IPS-15b (cell line): ENCODE results near the gene MAP3K15.
"Not testable (repeated sequence)": the region's sequence is repeated elsewhere in the genome, so short reads cannot be mapped to it uniquely, and the experiment has no call there.

Source experiments
- H3K27me3 ChIP-seq: one replicate; pipeline ENCODE4 v1.6.1; 2013; ENCODE audit warnings: low read length; ENCODE audit not compliant: control insufficient read depth, insufficient read depth
- H3K36me3 ChIP-seq: one replicate; pipeline ENCODE4 v1.6.1; 2013; ENCODE audit warnings: low read length; ENCODE audit not compliant: control insufficient read depth, insufficient read depth
- H3K4me1 ChIP-seq: one replicate; pipeline ENCODE4 v1.6.1; 2013; ENCODE audit warnings: mild to moderate bottlenecking, low read length; ENCODE audit not compliant: control insufficient read depth, insufficient read depth
- H3K4me3 ChIP-seq: one replicate; pipeline ENCODE4 v1.5.1; 2013; ENCODE audit warnings: low read depth, low read length
- H3K9ac ChIP-seq: one replicate; pipeline ENCODE4 v1.6.1; 2013; ENCODE audit warnings: low read depth, mild to moderate bottlenecking, low read length
- H3K9me3 ChIP-seq: one replicate; pipeline ENCODE4 v1.6.1; 2013; ENCODE audit warnings: mild to moderate bottlenecking, low read length; ENCODE audit not compliant: control insufficient read depth, insufficient read depth

Gene MAP3K15

DNA sequence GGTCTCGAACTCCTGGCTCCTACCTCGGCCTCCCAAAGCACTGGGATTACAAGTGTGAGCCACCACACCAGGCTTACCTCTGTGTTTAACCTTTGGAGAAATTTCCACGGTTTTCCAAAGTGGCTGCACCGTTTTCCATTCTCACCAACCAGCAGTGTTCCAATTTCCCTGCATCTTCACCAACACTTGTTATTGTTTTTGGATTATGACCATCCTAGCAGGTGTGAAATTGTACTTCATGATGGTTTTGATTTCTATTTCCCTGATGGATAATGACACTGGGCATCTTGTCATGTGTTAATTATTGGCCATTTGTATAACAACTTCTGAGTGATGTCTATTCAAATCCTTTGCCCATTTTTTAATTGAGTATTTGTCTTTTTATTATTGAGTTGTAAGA, 2.7 kb upstream of the MAP3K15 start:
- Histone ChIP-seq H3K4me1 (peaks cover 2% of the 10 kb centered on the region), H3K9ac (no peak overlapping the region), H3K9me3 (no peaks in the 10 kb centered on the region)

DNA sequence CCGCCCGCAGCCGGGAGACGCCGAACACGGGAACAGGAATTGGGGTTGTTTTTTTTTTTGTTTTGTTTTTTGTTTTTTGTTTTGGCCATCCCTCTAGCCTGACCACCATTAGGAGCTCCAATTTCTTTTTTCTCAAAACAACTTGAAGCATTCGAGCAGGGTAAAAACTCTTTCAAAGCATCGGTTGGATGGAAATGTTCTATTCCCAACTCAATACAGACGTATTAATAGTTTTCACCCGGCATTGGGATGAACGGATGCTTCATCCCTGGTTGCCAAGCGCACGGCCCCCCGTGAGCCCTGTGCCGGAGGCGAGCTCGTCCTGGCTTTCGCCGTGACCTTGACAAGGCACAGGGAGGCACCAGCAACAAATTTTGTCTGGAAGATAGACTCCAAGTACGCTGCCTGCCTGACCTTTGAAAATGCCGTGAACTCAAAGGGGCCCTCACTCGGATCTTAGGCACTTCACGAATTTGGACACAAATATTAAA, 352 bp upstream of the MAP3K15 start:
- Histone ChIP-seq H3K9me3 (no peaks in the 10 kb centered on the region), H3K27me3 (no peaks in the 10 kb centered on the region), H3K9ac (no peak overlapping the region), H3K4me1 (peaks cover 2% of the 10 kb centered on the region), H3K4me3 (peak overlapping the region; percentile 31), H3K36me3 (no peaks in the 10 kb centered on the region)

More for the DNA sequence above, 2.7 kb upstream of the MAP3K15 start:
- Histone ChIP-seq H3K4me3 (no peak overlapping the region), H3K27me3 (no peaks in the 10 kb centered on the region), H3K36me3 (no peaks in the 10 kb centered on the region)

DNA sequence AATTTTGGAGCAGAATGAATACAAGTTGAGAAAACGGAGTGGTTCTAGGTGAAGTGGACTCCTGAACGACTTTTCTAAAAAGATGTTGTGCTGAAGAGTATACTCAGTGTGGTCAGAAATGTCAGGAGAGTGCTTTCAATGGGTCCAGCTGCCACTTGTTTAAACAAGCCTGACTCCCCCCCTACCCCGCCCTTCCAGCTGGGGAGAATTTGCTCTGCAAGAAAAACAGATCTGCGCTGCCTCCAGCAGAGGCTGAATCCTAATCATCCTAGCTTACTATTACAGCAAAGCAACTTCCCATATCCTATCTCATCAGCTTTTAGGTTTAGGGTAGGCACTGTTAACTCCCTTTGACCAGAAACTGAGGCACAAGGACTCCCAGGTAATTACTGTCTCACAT, 1.9 kb downstream of the MAP3K15 start:
- Histone ChIP-seq H3K9me3 (no peaks in the 10 kb centered on the region), H3K9ac (no peak overlapping the region), H3K4me1 (peaks cover 2% of the 10 kb centered on the region), H3K4me3 (peak overlapping the region; percentile 18), H3K36me3 (no peaks in the 10 kb centered on the region), H3K27me3 (no peaks in the 10 kb centered on the region)

DNA sequence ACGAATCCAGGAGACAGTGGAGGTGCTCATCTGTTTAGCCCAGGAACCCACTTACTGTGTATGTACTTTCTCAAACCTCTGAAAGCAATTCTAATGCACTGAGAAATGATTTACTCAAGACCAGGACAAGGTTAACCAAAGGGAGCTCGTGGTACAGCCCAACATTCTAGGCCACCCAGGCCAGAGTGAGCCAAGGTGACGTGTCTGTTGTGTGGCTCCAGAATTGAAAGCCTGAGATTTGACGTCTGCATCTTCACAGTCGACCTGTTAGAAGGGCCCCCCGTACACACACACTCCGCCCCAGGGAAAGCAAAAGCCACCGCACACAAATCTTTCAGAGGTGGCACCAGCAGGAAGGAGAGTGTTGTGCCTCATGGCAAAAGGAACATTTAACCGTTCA, 2.3 kb downstream of the MAP3K15 start:
- H3K36me3 ChIP-seq, result no peaks in the 10 kb centered on the region
- peaks cover 2% of the 10 kb centered on the region for H3K4me1 ChIP-seq
- no peaks in the 10 kb centered on the region for H3K9me3 ChIP-seq
- no peaks in the 10 kb centered on the region for H3K27me3 ChIP-seq
- H3K4me3 ChIP-seq, result no peak overlapping the region
- no peak overlapping the region for H3K9ac ChIP-seq

DNA sequence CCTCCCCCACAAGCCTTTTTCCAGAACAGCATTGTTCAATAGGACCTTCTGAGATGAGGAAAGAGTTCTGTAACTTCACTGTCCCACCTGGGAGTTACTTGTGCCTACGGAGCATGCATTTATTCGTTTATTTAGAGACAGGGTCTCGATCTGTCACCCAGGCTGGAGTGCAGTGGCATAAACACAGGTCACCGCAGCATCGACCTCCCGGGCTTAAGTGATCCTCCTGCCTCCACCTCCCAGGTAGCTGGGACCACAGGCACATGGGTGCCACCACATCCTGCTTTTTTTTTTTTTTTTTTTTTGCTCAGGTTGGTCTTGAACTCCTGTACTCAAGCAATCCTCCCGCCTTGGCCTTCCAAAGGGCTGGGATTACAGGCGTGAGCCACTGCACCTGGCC, 2.9 kb downstream of the MAP3K15 start:
- peaks cover 2% of the 10 kb centered on the region for H3K4me1 ChIP-seq
- no peaks in the 10 kb centered on the region for H3K27me3 ChIP-seq
- H3K9ac ChIP-seq, result no peak overlapping the region
- H3K36me3 ChIP-seq, result no peaks in the 10 kb centered on the region
- H3K4me3 ChIP-seq, result no peak overlapping the region
- no peaks in the 10 kb centered on the region for H3K9me3 ChIP-seq

DNA sequence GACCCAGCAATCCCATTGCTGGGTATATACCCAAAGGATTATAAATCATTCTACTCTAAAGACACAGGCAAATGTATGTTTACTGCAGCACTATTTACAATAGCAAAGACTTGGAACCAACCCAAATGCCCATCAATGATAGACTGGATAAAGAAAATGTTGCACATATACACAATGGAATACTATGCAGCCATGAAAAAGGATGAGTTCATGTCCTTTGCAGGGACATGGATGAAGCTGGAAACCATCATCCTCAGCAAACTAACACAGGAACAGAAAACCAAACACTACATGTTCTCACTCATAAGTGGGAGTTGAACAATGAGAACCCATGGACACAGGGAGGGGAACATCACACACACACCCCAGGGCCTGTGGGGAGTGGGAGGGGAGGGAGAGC, 3.5 kb downstream of the MAP3K15 start:
- not testable (repeated sequence) for H3K9ac ChIP-seq, H3K27me3 ChIP-seq, H3K9me3 ChIP-seq, H3K36me3 ChIP-seq, H3K4me3 ChIP-seq, H3K4me1 ChIP-seq

DNA sequence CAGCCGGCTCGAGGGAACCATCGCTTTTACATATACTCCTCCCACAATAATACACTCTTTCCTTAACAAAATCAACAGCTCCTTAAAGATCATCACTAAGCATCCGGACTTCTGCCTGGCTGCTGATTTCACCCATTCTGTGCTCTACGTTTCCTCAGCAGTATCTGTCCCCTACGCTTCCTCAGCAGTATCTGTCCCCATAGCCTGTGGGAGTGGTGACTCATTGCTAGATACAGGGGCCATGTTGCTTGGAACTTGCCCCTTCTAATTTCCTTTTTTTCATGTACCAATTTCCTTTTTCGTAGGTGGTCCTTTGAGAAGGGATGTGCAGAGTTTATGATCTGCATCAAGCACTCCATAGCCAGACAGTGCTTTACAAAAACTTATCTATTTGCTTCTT, 18.6 kb downstream of the MAP3K15 start:
- Histone ChIP-seq H3K27me3 (no peaks in the 10 kb centered on the region), H3K9me3 (no peaks in the 10 kb centered on the region), H3K4me3 (no peak overlapping the region), H3K9ac (no peak overlapping the region), H3K36me3 (no peaks in the 10 kb centered on the region), H3K4me1 (no peaks in the 10 kb centered on the region)

DNA sequence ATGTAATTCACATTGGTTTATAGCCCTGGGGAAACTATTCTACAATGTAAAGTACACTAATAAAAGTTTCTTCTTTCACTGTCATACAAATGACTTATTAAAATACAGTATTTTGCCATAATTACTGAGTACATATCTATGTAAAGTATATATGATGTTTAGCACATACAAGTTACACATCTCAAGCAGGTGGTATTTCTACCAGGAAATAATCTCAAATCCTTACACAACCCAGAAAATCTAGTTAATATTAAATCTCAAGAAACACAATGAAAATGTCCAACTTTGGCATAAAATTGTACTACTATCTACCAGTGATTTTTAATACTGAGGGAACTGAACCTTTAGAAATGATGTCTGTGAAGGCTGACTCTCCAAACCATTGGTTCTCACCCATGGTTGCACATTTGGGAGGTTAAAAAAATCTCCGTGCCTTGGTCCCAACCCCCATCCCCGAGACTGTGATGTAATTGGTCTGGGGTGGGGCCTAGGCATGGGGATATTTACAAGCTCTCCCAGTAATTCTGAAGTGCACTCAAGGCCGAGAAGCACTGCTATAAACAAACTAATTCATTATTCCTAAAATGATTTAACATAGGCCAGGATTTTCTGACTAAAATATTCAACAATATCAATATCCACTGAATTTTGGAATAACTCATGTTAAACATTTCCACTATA, 27.6 kb downstream of the MAP3K15 start:
- H3K27me3 ChIP-seq, result no peaks in the 10 kb centered on the region
- no peak overlapping the region for H3K4me3 ChIP-seq
- H3K4me1 ChIP-seq, result no peaks in the 10 kb centered on the region
- no peaks in the 10 kb centered on the region for H3K9me3 ChIP-seq
- H3K9ac ChIP-seq, result no peak overlapping the region
- H3K36me3 ChIP-seq, result no peaks in the 10 kb centered on the region

DNA sequence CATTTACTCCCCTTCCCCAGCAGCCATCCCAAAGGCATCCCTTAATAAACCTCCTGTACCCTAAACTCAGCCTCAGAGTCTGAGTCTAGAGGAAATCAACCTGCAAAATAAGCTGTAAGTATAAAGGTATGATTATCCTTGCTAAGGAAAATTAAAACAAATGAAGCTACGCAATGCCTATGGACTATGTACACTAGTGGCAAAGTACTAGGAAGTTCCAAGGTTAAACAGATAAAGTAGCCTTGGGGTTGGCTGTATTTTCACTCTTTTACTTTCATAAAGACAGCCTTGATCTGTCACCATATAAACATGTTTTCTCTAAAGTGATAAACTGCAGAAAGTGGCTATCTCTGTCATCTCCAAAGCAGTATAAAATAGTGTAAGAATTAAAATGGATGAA, 35.9 kb downstream of the MAP3K15 start:
- no peaks in the 10 kb centered on the region for H3K36me3 ChIP-seq
- no peak overlapping the region for H3K9ac ChIP-seq
- H3K4me1 ChIP-seq, result no peaks in the 10 kb centered on the region

DNA sequence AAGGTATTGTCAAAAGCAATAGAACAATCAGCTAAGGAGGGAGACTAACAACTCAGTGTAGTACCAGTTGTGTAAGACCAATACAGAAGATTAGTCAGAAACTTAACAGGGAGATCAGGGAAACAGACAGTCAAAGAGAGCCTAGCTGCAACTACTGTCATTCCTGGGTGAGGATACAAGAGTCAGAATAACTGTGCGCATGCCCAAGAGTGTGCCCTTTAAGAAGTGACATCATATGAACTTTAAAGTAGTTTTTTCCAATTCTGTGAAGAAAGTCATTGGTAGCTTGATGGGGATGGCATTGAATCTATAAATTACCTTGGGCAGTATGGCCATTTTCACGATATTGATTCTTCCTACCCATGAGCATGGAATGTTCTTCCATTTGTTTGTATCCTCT, 46.9 kb downstream of the MAP3K15 start:
- not testable (repeated sequence) for H3K9ac ChIP-seq, H3K9me3 ChIP-seq, H3K27me3 ChIP-seq, H3K36me3 ChIP-seq, H3K4me1 ChIP-seq, H3K4me3 ChIP-seq

More for the DNA sequence above, 35.9 kb downstream of the MAP3K15 start:
- Histone ChIP-seq H3K4me3 (no peak overlapping the region), H3K9me3 (peaks cover 5% of the 10 kb centered on the region), H3K27me3 (no peaks in the 10 kb centered on the region)

DNA sequence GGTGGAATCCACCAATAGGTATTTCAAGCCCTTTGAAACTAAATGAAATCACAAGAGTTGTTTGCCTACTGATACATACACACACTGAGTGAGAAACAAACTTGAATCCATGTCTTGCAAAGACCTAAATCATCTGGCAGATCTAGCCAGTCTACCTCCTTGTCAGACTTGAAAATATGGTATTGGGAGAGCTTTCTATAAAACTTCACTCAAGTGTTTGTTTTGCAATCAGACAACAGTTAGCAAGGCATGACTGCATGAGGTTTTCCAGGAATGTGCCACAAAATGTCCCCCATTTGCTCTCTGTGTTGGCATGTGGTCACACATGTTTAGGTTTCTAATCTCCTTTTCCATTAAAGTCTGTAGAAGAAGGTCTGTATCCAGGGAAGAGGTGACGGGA, 52.4 kb downstream of the MAP3K15 start:
- H3K9ac ChIP-seq, result no peak overlapping the region
- H3K36me3 ChIP-seq, result no peaks in the 10 kb centered on the region
- no peaks in the 10 kb centered on the region for H3K4me1 ChIP-seq
- no peaks in the 10 kb centered on the region for H3K27me3 ChIP-seq
- no peak overlapping the region for H3K4me3 ChIP-seq
- no peaks in the 10 kb centered on the region for H3K9me3 ChIP-seq

DNA sequence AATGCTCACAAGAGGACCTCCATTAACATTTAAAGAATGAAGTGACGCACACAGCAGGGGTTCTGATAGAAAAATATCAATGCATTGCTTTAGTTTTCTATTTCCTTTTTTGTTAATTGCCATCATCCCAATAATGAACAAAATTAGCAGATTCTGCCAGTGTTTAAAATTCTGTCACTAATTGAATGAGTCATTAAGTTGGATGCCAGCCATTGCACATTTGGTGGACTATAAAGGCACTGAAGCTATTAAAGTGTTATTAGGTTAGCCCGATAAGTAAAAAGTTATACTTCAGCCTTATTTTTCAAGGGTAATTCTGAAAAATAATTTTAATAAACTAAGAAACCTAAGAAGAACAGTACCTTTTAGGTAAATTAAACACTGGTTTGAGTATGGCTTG, 53.1 kb downstream of the MAP3K15 start:
- H3K36me3 ChIP-seq, result no peaks in the 10 kb centered on the region
- no peaks in the 10 kb centered on the region for H3K27me3 ChIP-seq

More for the DNA sequence above, 53.1 kb downstream of the MAP3K15 start:
- Histone ChIP-seq H3K9ac (no peak overlapping the region), H3K4me1 (no peaks in the 10 kb centered on the region), H3K9me3 (no peaks in the 10 kb centered on the region), H3K4me3 (no peak overlapping the region)
